ENCODE measurements around the gene PDE8B. TPM values are rescaled to one million over a fixed set of nuclear protein-coding genes. Genes with fewer than 3 reads are reported as not detected.

Gene PDE8B
- total RNA-seq, 1 donor from 2014 or later: under 0.01 TPM

GRCh38 chr5:77214151-77214550 lies 3.7 kb downstream of the PDE8B start:
- no peak for FAIRE-seq
- TF ChIP-seq, protein P1, sequence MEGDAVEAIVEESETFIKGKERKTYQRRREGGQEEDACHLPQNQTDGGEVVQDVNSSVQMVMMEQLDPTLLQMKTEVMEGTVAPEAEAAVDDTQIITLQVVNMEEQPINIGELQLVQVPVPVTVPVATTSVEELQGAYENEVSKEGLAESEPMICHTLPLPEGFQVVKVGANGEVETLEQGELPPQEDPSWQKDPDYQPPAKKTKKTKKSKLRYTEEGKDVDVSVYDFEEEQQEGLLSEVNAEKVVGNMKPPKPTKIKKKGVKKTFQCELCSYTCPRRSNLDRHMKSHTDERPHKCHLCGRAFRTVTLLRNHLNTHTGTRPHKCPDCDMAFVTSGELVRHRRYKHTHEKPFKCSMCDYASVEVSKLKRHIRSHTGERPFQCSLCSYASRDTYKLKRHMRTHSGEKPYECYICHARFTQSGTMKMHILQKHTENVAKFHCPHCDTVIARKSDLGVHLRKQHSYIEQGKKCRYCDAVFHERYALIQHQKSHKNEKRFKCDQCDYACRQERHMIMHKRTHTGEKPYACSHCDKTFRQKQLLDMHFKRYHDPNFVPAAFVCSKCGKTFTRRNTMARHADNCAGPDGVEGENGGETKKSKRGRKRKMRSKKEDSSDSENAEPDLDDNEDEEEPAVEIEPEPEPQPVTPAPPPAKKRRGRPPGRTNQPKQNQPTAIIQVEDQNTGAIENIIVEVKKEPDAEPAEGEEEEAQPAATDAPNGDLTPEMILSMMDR (IDR thresholded peaks at IDR 0.05; ENCODE audit: insufficient read depth, low read length, severe bottlenecking): no peak
- peaks cover 15% of the 10 kb centered on the region for H3K27me3 ChIP-seq (ENCODE audit: control insufficient read depth, insufficient read depth, low read length)
- no peaks in the 10 kb centered on the region for H3K36me3 ChIP-seq (ENCODE audit: control insufficient read depth, insufficient read depth, low read length)
- no peak overlapping the region for H3K4me3 ChIP-seq (ENCODE audit: low read depth, low read length)
- no peak for DNase-seq (ENCODE audit: low read depth)

GRCh38 chr5:77218263-77218662 lies 7.8 kb downstream of the PDE8B start:
- H3K36me3 ChIP-seq (ENCODE audit: control insufficient read depth, insufficient read depth, low read length): no peaks in the 10 kb centered on the region
- H3K4me3 ChIP-seq (ENCODE audit: low read depth, low read length): no peak overlapping the region
- no peak for DNase-seq (ENCODE audit: low read depth)
- peaks cover 2% of the 10 kb centered on the region for H3K27me3 ChIP-seq (ENCODE audit: control insufficient read depth, insufficient read depth, low read length)
- FAIRE-seq: no peak
- TF ChIP-seq, protein P1 (IDR thresholded peaks at IDR 0.05; ENCODE audit: insufficient read depth, low read length, severe bottlenecking): peak; percentile 18

- peaks cover 2% of the 10 kb centered on the region for H3K27me3 ChIP-seq (ENCODE audit: control insufficient read depth, insufficient read depth, low read length)
Measured at GRCh38 chr5:77221115-77221514, 10.6 kb downstream of the PDE8B start.

DNA sequence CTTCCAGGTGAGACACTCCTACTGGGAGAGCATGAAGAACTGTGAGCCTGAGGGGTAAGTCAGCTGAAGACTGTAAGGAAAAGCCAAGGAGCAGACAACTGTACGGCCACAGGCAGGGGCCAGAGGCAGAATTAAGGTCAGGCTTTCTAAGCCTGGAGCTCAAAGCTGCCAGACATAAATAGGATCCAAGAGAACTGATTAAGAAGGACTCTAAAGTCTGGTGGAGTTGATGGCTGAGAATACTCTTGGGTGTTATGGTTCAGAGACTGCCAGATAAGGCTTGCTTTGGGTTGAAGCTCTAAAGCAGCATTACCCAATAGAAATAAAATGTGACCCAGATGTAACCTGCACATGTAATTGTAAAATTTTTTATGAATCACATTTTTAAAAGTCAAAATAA lies 12.2 kb downstream of the PDE8B start:
- FAIRE-seq (no peak), DNase-seq (ENCODE audit: low read depth) (no peak)
- TF ChIP-seq, protein P1 (IDR thresholded peaks at IDR 0.05; ENCODE audit: insufficient read depth, low read length, severe bottlenecking): no peak
- Histone ChIP-seq H3K27me3 (ENCODE audit: control insufficient read depth, insufficient read depth, low read length) (peaks cover 2% of the 10 kb centered on the region), H3K4me3 (ENCODE audit: low read depth, low read length) (no peak overlapping the region), H3K36me3 (ENCODE audit: control insufficient read depth, insufficient read depth, low read length) (no peaks in the 10 kb centered on the region)

More at GRCh38 chr5:77221115-77221514, 10.6 kb downstream of the PDE8B start:
- Histone ChIP-seq H3K36me3 (ENCODE audit: control insufficient read depth, insufficient read depth, low read length) (no peaks in the 10 kb centered on the region), H3K4me3 (ENCODE audit: low read depth, low read length) (no peak overlapping the region)
- TF ChIP-seq, protein P1 (IDR thresholded peaks at IDR 0.05; ENCODE audit: insufficient read depth, low read length, severe bottlenecking): no peak
- no peak for DNase-seq (ENCODE audit: low read depth)
- no peak for FAIRE-seq

DNA sequence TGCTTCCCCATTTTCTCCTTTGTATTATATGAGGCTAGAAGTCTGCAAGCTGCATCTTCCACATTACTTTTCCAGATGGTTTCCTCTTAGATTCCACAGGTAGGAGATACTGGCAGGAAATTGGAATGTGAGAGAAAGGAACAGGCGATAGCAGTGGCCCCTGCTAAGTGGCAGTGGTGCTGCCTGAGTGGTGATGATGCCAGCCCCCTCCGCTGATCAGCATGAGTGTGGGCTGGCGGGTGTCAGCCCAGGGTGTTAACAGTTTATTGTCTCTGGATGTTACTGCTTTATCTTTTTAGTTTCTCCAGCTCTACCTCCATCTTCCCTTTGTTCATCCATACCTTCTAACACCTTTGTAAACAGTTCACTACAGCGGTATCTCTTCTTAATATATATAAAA lies 13.2 kb downstream of the PDE8B start:
- DNase-seq (ENCODE audit: low read depth) (no peak), FAIRE-seq (no peak)
- TF ChIP-seq, protein P1 (IDR thresholded peaks at IDR 0.05; ENCODE audit: insufficient read depth, low read length, severe bottlenecking): no peak
- Histone ChIP-seq H3K4me3 (ENCODE audit: low read depth, low read length) (no peak overlapping the region), H3K36me3 (ENCODE audit: control insufficient read depth, insufficient read depth, low read length) (no peaks in the 10 kb centered on the region), H3K27me3 (ENCODE audit: control insufficient read depth, insufficient read depth, low read length) (peaks cover 2% of the 10 kb centered on the region)

- no peak for DNase-seq (ENCODE audit: low read depth)
- Histone ChIP-seq H3K4me3 (ENCODE audit: low read depth, low read length) (no peak overlapping the region), H3K27me3 (ENCODE audit: control insufficient read depth, insufficient read depth, low read length) (peaks cover 2% of the 10 kb centered on the region), H3K36me3 (ENCODE audit: control insufficient read depth, insufficient read depth, low read length) (no peaks in the 10 kb centered on the region)
- TF ChIP-seq, protein P1 (IDR thresholded peaks at IDR 0.05; ENCODE audit: insufficient read depth, low read length, severe bottlenecking): no peak
- no peak for FAIRE-seq
Measured at GRCh38 chr5:77224672-77225355, 14.3 kb downstream of the PDE8B start.
